Stimulated activated CD8-positive, alpha-beta memory T cell treated with anti-CD3 and anti-CD28 coated beads, Interleukin-4, amount 100 ng/mL, for 48 hours (primary cell): Measurements from ENCODE around the gene GRP.

Experiments used
- DNase-seq: peaks from one replicate; pipeline ENCODE4 v3.0.0-alpha.2; 2020

GRP gene

DNA sequence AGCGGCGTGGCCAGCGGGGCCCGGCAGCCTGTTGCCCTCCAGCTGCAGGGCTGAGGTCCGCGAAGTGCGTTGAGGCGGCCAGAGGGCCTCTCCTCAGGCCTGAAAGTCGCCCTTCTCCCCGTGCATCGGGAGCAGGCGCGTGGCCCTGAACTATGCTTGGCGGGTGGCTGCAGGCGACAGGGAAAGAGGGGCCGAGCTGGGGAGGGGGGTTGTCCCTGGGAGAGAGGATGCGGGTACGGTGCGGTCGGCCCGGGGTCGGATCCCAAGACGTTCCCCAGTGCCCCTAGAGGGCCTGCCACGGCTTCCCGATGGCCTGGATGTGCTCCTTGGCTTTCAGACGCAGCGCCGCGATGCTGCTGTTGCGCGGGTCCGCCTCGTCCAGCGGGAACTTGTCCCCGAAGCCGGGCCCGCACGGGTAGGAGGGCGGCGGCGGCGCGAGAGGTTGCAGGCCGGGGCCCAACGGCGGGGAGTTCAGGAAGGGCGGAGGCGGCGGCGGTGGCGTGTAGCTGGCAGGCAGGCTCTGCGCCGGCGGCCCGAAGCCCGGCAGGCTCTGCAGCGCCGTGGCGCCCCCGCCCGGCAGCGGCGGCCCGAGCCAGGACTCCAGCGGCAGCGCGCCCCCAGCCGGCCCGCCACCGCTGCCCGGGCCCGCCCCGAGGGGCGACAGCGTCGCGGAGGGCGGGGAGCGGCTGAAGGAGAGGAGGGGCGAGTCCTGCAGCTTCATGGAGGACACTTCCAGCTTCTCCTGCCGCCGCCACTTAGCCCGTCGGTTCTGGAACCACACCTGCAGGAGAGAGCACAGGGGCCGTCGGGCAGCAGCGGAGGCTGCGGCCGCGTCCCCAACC lies 49.0 kb downstream of the GRP start:
- peak; percentile 70 for DNase-seq

DNA sequence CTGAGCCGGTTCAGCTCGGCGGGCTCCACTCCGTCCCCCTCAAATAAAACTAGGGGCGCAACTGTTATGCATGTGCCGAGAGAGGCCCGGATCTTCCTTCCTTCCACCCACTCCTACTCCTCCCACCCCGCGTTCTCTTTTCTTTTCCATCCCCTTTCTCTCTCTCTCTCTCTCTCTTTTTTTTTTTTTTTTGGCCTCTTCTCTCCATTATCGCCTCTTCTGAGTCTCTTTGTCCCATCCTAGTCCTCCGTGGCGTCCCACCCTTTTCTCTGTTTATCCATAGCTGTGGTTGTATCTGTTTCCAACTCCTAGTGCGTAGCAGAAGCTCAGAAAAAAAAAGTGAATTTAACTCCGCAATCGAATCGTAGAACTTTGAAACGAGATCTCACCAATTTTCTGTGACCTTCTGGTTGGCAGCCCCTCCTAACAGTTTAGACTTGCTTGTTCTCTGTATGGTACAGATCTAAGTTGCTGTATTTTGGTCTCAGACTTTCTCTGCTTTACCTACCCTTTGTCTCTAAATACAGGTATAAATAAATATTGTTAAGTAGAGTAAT lies 49.7 kb downstream of the GRP start:
- no peak for DNase-seq

GRCh38 chr18:59270689-59271257 lies 50.8 kb downstream of the GRP start:
- no peak for DNase-seq

- no peak for DNase-seq
These were observed 51.8 kb downstream of the GRP start for GRCh38 chr18:59271606-59272220.

DNA sequence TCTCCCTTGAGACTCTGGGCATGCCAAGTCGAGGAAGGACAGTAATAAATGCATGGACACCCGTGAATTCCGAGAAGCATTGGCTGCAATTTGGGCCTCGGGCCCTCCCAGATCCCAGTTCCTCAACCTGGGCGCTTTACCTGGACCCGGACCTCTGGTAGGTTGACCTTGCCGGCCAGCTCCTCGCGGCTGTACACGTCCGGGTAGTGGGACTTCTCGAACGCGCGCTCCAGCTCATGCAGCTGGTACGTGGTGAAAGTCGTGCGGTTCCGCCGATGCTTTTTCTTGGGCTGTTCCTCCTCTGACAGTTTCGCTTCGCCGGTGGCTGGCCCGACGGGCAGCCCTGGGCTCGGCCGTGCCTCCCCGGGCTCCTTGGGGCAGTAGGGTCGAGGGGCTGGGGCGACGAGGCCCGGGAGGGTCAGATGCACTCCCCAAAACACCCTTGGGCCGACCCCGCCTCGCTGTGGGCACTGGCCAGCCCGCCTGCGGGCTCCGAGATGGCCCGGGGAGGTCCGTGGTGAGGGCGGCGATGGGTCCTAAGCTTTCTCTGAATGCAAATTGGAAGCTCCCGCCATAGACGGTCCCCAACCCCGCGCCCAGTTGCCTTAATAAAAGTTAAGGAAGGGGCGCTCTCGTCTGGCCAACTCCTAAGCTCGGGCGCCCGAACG lies 52.4 kb downstream of the GRP start:
- DNase-seq: peak; percentile 27

DNA sequence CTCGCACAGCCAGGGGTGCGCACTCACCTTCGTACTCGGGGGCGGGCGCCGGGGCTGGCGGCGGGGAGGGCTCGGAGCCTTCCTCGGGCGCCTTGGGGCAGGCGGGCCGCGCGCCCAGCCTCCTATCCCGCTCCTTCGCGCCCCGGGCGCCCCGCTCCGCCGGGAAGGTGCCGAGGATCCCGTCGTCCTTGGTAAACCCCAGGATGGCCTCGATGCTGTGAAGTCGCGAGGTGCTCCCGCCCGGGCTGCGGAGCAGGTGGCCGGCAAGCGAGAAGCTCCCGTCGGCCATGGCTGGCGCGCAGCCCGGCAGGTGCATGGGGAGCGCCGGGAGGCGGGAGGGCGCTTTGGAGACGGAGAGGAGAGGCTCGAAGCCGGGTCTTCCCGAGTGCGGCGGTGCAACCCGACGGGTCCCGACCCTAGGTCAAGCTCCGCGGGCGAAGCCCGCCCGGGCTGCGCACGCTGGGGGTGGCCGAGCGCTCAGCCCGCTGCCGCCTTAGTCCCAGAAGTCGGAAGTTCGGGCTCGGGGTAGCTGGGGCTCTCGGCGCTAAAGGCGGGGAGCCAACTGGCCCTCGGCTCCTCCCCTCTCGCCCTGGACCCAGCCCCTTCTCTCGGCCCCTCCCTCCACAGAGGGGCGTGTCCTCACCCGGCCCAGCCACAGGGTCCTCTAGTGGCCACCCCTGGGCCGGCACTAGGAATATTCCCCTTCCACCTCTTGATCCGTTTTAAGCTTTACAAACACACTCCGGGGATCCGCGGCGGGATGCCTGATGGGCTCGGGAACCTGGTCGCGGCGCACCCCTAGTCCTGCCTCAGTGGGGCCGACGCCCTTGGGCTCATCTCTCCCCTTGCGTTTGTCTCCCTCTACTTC lies 53.2 kb downstream of the GRP start, which contains the start of gene RAX:
RAX (minus strand) TSS at position 564 of the 868 bp plus-strand sequence; CDS start at position 316, 248 bp downstream.
- DNase-seq: peak; percentile 57

GRCh38 chr18:59273759-59274532 lies 54.0 kb downstream of the GRP start:
- no peak for DNase-seq

DNA sequence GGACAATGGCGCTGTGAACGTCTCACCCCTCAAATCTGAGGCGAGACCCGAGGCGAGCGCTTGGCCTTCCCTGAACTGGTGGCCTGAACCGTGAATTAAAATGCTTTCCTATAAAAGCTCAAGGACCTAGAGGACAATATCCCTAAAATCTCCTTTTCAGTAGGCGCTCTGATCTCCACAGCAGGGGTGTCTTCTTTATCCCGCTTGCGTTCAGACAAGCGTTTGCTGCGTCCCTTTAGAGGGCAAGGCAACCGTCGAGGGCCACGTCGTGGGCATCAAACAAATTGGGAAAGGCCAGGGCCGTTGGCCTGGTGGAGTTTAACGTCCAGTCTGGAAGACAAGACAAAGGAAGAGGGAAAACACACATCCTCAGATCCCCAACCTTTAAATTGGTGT lies 54.6 kb downstream of the GRP start:
- no peak for DNase-seq

GRCh38 chr18:59275406-59275949 lies 55.5 kb downstream of the GRP start:
- no peak for DNase-seq

DNA sequence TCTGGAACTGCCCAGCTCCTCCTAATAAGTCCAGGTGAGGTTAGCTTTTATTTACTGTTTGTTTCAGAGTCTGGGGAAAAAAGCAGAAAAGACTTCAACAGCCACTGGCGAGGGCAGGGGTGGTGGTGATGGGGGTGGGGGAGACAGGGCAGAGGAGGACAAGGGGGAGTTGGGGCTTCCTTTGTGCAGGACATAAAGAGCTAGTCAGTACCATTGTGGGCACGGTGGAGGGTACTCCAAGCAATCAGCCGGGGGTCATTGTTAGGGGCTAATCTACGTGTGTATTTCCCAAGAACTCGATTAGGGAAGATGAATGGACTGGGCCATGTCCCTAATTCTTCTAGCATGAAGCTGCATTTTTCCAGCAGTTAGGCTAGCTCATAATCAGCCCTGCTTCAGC lies 56.1 kb downstream of the GRP start:
- no peak for DNase-seq

DNA sequence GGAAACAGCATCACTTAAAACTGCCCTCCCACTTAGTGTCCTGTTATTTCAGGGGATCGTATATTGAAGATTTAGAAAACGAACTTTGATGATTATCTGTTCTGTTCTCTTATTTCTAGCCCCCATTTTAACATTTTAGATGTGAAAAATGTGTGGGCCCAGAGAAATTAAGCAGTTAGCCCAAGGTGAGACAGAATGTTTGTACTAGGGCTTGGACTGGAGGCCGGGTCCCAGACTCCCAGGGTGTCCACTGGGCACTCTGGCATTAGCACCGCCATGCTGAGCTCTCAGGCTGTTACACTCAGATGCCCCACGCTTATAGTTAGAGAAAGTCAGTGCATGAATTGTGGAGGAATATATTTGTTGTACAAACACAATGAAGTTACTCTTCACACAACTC lies 58.8 kb downstream of the GRP start:
- no peak for DNase-seq

- no peak for DNase-seq
These were observed 59.2 kb downstream of the GRP start for GRCh38 chr18:59279193-59279592.

DNA sequence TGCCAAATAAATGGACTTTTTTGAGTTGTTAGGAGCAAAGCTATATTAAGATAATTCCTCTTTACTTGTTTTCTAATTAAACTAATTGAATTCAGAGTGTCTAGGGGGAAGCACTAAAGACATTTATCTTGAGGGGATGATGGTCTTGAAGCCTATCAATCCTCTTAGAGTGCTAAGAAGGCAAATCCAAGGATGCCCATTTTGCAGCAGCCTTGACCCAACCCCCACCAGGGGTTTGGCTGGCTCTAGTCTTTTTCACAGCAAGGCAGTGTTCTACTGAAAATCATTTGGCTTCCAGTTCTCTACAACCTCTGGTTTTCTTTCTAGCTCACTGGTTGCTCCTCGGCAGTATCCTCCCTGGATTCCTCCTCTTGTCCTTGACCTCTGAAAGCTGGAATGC lies 59.8 kb downstream of the GRP start:
- DNase-seq: no peak
